Loucy (cell line): ENCODE results near the gene ZYX.

Experiments
- CTCF ChIP-seq: fragments of 200-600 bp; sonication (generic); conservative IDR thresholded peaks from 2 replicates; pipeline ENCODE4 v1.5.1; 2014; ENCODE audit warnings: mild to moderate bottlenecking, antibody characterized with exemption, low read length
- EZH2phosphoT487 ChIP-seq: fragments of 200-600 bp; IDR thresholded peaks from 2 replicates; pipeline ENCODE4 v1.6.1; 2018; ENCODE audit warnings: antibody characterized with exemption, mild to moderate bottlenecking, moderate library complexity, borderline replicate concordance

GRCh38 chr7:143389316-143390103 is 8.4 kb downstream of the ZYX start:
- TF ChIP-seq CTCF (no peak), EZH2phosphoT487 (no peak)
